H9 (cell line): ENCODE measurements around the gene AOC1. TPM values are rescaled to one million over a fixed set of nuclear protein-coding genes. Genes with fewer than 3 reads are reported as not detected.

Experiments used
- DNase-seq: peaks from one replicate; pipeline ENCODE4 v3.0.0-alpha.2; 2017
- H2AFZ ChIP-seq: one replicate; pipeline ENCODE4 v1.6.1; 2013; ENCODE audit warnings: mild to moderate bottlenecking, low read length, control low read depth, moderate library complexity
- H2AK5ac ChIP-seq: 2 replicates; pipeline ENCODE4 v1.6.1; 2013; ENCODE audit warnings: low read length, control low read depth, mixed read lengths; ENCODE audit not compliant: insufficient read length
- H2BK120ac ChIP-seq: one replicate; pipeline ENCODE4 v1.6.1; 2013; ENCODE audit warnings: low read depth, mild to moderate bottlenecking, low read length, control low read depth, inconsistent platforms; ENCODE audit not compliant: poor library complexity, severe bottlenecking
- H2BK12ac ChIP-seq: 2 replicates; pipeline ENCODE4 v1.6.1; 2013; ENCODE audit warnings: low read length, control low read depth, mixed read lengths, low read depth; ENCODE audit not compliant: insufficient read length
- H2BK15ac ChIP-seq: 2 replicates; pipeline ENCODE4 v1.6.1; 2013; ENCODE audit warnings: low read depth, low read length, control low read depth
- H2BK20ac ChIP-seq: one replicate; pipeline ENCODE4 v1.6.1; 2013; ENCODE audit warnings: low read depth, mild to moderate bottlenecking, low read length, control low read depth, inconsistent platforms; ENCODE audit not compliant: poor library complexity, severe bottlenecking
- H2BK5ac ChIP-seq: 2 replicates; pipeline ENCODE4 v1.6.1; 2013; ENCODE audit warnings: low read length, control low read depth, mixed read lengths; ENCODE audit not compliant: insufficient read length
- H3K14ac ChIP-seq: 2 replicates; pipeline ENCODE4 v1.6.1; 2013; ENCODE audit warnings: low read length, control low read depth; ENCODE audit not compliant: insufficient read depth
- H3K18ac ChIP-seq: 2 replicates; pipeline ENCODE4 v1.6.1; 2013; ENCODE audit warnings: low read depth, mild to moderate bottlenecking, mixed read lengths, low read length, control low read depth; ENCODE audit not compliant: insufficient read length
- H3K23ac ChIP-seq: 2 replicates; pipeline ENCODE4 v1.6.1; 2013; ENCODE audit warnings: low read length, control low read depth, mixed read lengths, low read depth; ENCODE audit not compliant: insufficient read length
- H3K23me2 ChIP-seq: 2 replicates; pipeline ENCODE4 v1.6.1; 2013; ENCODE audit warnings: low read depth, mild to moderate bottlenecking, mixed read lengths, low read length, control low read depth; ENCODE audit not compliant: insufficient read length, poor library complexity, severe bottlenecking
- H3K27ac ChIP-seq: 2 replicates; pipeline ENCODE4 v1.5.1; 2013; ENCODE audit warnings: low read length, control low read depth, mixed read lengths, low read depth; ENCODE audit not compliant: insufficient read length
- H3K27me3 ChIP-seq: 2 replicates; pipeline ENCODE4 v1.6.1; 2013; ENCODE audit warnings: low read length, control low read depth, inconsistent platforms; ENCODE audit not compliant: insufficient read depth
- H3K4ac ChIP-seq: 2 replicates; pipeline ENCODE4 v1.6.1; 2013; ENCODE audit warnings: low read depth, mild to moderate bottlenecking, control low read depth, inconsistent platforms, low read length, moderate library complexity
- H3K4me1 ChIP-seq: 2 replicates; pipeline ENCODE4 v1.6.1; 2013; ENCODE audit warnings: low read length, control low read depth, inconsistent platforms; ENCODE audit not compliant: insufficient read depth
- H3K4me2 ChIP-seq: 2 replicates; pipeline ENCODE4 v1.6.1; 2013; ENCODE audit warnings: low read length, control low read depth, mixed read lengths; ENCODE audit not compliant: insufficient read length, insufficient read depth
- H3K56ac ChIP-seq: 2 replicates; pipeline ENCODE4 v1.6.1; 2013; ENCODE audit warnings: low read depth, mild to moderate bottlenecking, mixed read lengths, low read length, control low read depth; ENCODE audit not compliant: insufficient read length
- H3K79me1 ChIP-seq: 2 replicates; pipeline ENCODE4 v1.6.1; 2013; ENCODE audit warnings: low read depth, mild to moderate bottlenecking, moderate library complexity, low read length, control low read depth, inconsistent platforms; ENCODE audit not compliant: insufficient read depth, poor library complexity, severe bottlenecking
- H3K79me2 ChIP-seq: 2 replicates; pipeline ENCODE4 v1.6.1; 2013; ENCODE audit warnings: low read length, control low read depth, inconsistent platforms; ENCODE audit not compliant: insufficient read depth
- H3K9ac ChIP-seq: 2 replicates; pipeline ENCODE4 v1.6.1; 2013; ENCODE audit warnings: low read length, control low read depth, mixed read lengths; ENCODE audit not compliant: insufficient read length; ENCODE audit errors: extremely low read depth
- H3K9me3 ChIP-seq: one replicate; pipeline ENCODE4 v1.6.1; 2013; ENCODE audit warnings: low read depth, low read length, inconsistent platforms; ENCODE audit not compliant: control insufficient read depth
- H3T11ph ChIP-seq: one replicate; pipeline ENCODE4 v1.6.1; 2013; ENCODE audit warnings: mild to moderate bottlenecking, low read length, control low read depth, inconsistent platforms
- H4K20me1 ChIP-seq: one replicate; pipeline ENCODE4 v1.6.1; 2013; ENCODE audit not compliant: control insufficient read depth, insufficient read length, insufficient read depth
- H4K5ac ChIP-seq: 2 replicates; pipeline ENCODE4 v1.6.1; 2013; ENCODE audit warnings: low read depth, mild to moderate bottlenecking, mixed read lengths, low read length, control low read depth; ENCODE audit not compliant: insufficient read length
- H4K8ac ChIP-seq: replicated peaks from 2 replicates; pipeline ENCODE4 v1.6.1; 2013; ENCODE audit warnings: low read length, control low read depth, mixed read lengths, low read depth; ENCODE audit not compliant: insufficient read length
- H4K91ac ChIP-seq: 2 replicates; pipeline ENCODE4 v1.6.1; 2013; ENCODE audit warnings: low read depth, mild to moderate bottlenecking, moderate library complexity, mixed read lengths, low read length, control low read depth; ENCODE audit not compliant: insufficient read length
- H3K27ac Mint-ChIP-seq, 3 experiments: 2 replicates in 2 of 3; 3 replicates in 1 of 3; pipeline ENCODE4 v1.8.0; 2020 to 2021; ENCODE audit warnings: mixed read lengths in 3 of 3, mild to moderate bottlenecking in 1 of 3, moderate library complexity in 1 of 3
- H3K27me3 Mint-ChIP-seq: 2 replicates; pipeline ENCODE4 v1.8.0; 2021; ENCODE audit warnings: low read depth, mild to moderate bottlenecking, moderate library complexity, mixed read lengths
- H3K36me3 Mint-ChIP-seq, 3 experiments: 2 replicates in 2 of 3; 3 replicates in 1 of 3; pipeline ENCODE4 v1.8.0; 2020 to 2021; ENCODE audit warnings: low read depth in 3 of 3, mixed read lengths in 3 of 3; ENCODE audit not compliant: insufficient read depth in 1 of 3
- H3K4me1 Mint-ChIP-seq, 2 experiments: 2 replicates each; pipeline ENCODE4 v1.8.0; 2020; ENCODE audit warnings: mixed read lengths in 2 of 2
- H3K4me3 Mint-ChIP-seq, 2 experiments: 2 replicates in 1 of 2; 3 replicates in 1 of 2; pipeline ENCODE4 v1.8.0; 2020 to 2021; ENCODE audit warnings: mild to moderate bottlenecking in 2 of 2, mixed read lengths in 2 of 2, moderate library complexity in 1 of 2
- H3K9me3 Mint-ChIP-seq, 2 experiments: 2 replicates in 1 of 2; 3 replicates in 1 of 2; pipeline ENCODE4 v1.8.0; 2020; ENCODE audit warnings: mild to moderate bottlenecking in 2 of 2, mixed read lengths in 2 of 2, moderate library complexity in 1 of 2
- CTCF ChIP-seq: fragments of 200-600 bp; sonication (generic); conservative IDR thresholded peaks from 3 replicates; pipeline ENCODE4 v1.8.0; 2021; ENCODE audit warnings: antibody characterized with exemption, mild to moderate bottlenecking
- WGBS: extraction: QIAGEN DNeasy Blood & Tissue Kit; methylation state at CpG from one replicate; pipeline ENCODE4 v1.1.7; 2013; ENCODE audit warnings: missing lambda C conversion rate, low lambda C conversion rate, mixed read lengths; ENCODE audit not compliant: insufficient read length; ENCODE audit errors: extremely low coverage; 5-methylcytosine and 5-hydroxymethylcytosine counted together
- total RNA-seq: library from RNA; stranded (reverse); gene quantifications from 2 replicates; pipeline ENCODE4 v1.2.1, GENCODE V29; 2021

The AOC1 gene
- total RNA-seq, 1 experiment from 2014 or later = 0.28 TPM

- no peaks in the 10 kb centered on the region for H3K4me1 ChIP-seq
- H3K14ac ChIP-seq = no peak overlapping the region
- no peaks in the 10 kb centered on the region for H3K27me3 ChIP-seq
- no peak overlapping the region for H3K9ac ChIP-seq
- DNase-seq = no peak
- Mint-ChIP-seq H3K4me1 (peaks cover 6 to 20% of the 10 kb centered on the region in 2 experiments; a peak in 3 of 4 replicates), H3K27ac (no peak overlapping the region), H3K36me3 (peaks cover 0 to 11% (median 0%) of the 10 kb centered on the region in 3 experiments; a peak in 3 of 7 replicates), H3K4me3 (no peak overlapping the region), H3K9me3 (peaks cover 6 to 8% of the 10 kb centered on the region in 2 experiments; a peak in 4 of 5 replicates), H3K27me3 (peaks cover 28% of the 10 kb centered on the region)
- H2BK5ac ChIP-seq = no peak overlapping the region
- no peak overlapping the region for H2BK120ac ChIP-seq
- no peak overlapping the region for H3K18ac ChIP-seq
- H3K4ac ChIP-seq = no peak overlapping the region
- H2BK12ac ChIP-seq = no peak overlapping the region
- H4K91ac ChIP-seq = no peak overlapping the region
- no peak overlapping the region for H2BK15ac ChIP-seq
- H3T11ph ChIP-seq = no peak overlapping the region
- no peaks in the 10 kb centered on the region for H3K79me2 ChIP-seq
- H3K23me2 ChIP-seq = no peaks in the 10 kb centered on the region
- H2AK5ac ChIP-seq = no peak overlapping the region
- no peaks in the 10 kb centered on the region for H4K20me1 ChIP-seq
- no peaks in the 10 kb centered on the region for H3K9me3 ChIP-seq
- no peak overlapping the region for H3K56ac ChIP-seq
- H4K5ac ChIP-seq = no peak overlapping the region
- H2AFZ ChIP-seq = no peak overlapping the region
- no peaks in the 10 kb centered on the region for H3K79me1 ChIP-seq
- no CpG with 5 or more reads among the region's 7 CpGs for WGBS
- H3K23ac ChIP-seq = no peak overlapping the region
- H3K4me2 ChIP-seq = no peak overlapping the region
- H4K8ac ChIP-seq = no peak overlapping the region
- TF ChIP-seq CTCF = no peak
- H2BK20ac ChIP-seq = no peak overlapping the region
- H3K27ac ChIP-seq = no peak overlapping the region
These were observed 31.6 kb upstream of the AOC1 start for GRCh38 chr7:150820578-150821198.
